HCT116 (cell line): ENCODE results near the gene MRPL42.

Experiments
- CEBPB ChIP-seq: IDR thresholded peaks from 2 replicates; pipeline ENCODE4 v1.6.1; 2012; ENCODE audit warnings: low read depth
- EZH2 ChIP-seq: fragments of 200-600 bp; sonication (generic); IDR thresholded peaks from 2 replicates; pipeline ENCODE4 v1.6.1; 2017; ENCODE audit warnings: antibody characterized with exemption, mixed run types
- POLR2A ChIP-seq: IDR thresholded peaks from 2 replicates; pipeline ENCODE4 v1.7.0; 2011; ENCODE audit warnings: borderline replicate concordance; ENCODE audit not compliant: insufficient read depth, insufficient read length; ENCODE audit errors: extremely low read depth
- REST ChIP-seq: IDR thresholded peaks from 2 replicates; pipeline ENCODE4 v1.6.1; 2012; ENCODE audit warnings: low read depth
- YY1 ChIP-seq: IDR thresholded peaks from 2 replicates; pipeline ENCODE4 v1.6.1; 2011; ENCODE audit warnings: low read length, low read depth, moderate library complexity, mild to moderate bottlenecking; ENCODE audit not compliant: insufficient replicate concordance; ENCODE audit errors: extremely low read depth
- ZFX ChIP-seq: fragments of 450-650 bp; IDR thresholded peaks from 2 replicates; pipeline ENCODE4 v1.6.1; 2017
- ZNF274 ChIP-seq: fragments of 200-500 bp; sonication (Bioruptor generic); IDR thresholded peaks from 2 replicates; pipeline ENCODE4 v1.6.1; 2014; ENCODE audit warnings: mild to moderate bottlenecking, low read depth, low read length, inconsistent platforms
- TF ChIP-seq, protein P1 (sequence below), 3 experiments: fragments of 200-600 bp in 1 of 3; sonication (generic) in 1 of 3; IDR thresholded peaks in 2 of 3; conservative IDR thresholded peaks in 1 of 3; 2 replicates each; pipeline ENCODE4 v1.5.1; 2012 to 2017; ENCODE audit warnings: low read depth in 2 of 3, low read length in 2 of 3, antibody characterized with exemption in 1 of 3, borderline replicate concordance in 1 of 3, control low read depth in 1 of 3, mild to moderate bottlenecking in 1 of 3, mixed read lengths in 1 of 3, mixed run types in 1 of 3, moderate library complexity in 1 of 3; ENCODE audit not compliant: insufficient read depth in 1 of 3
- TF ChIP-seq, protein P2 (sequence below): IDR thresholded peaks from 2 replicates; pipeline ENCODE4 v1.6.1; 2011; ENCODE audit warnings: mild to moderate bottlenecking, low read length, moderate library complexity; ENCODE audit not compliant: insufficient replicate concordance; ENCODE audit errors: extremely low read depth

GRCh38 chr12:93417967-93418480 is 49.3 kb upstream of the MRPL42 start:
- TF ChIP-seq ZFX (no peak), YY1 (no peak), ZNF274 (no peak), REST (no peak), CEBPB (no peak), POLR2A (no peak), EZH2 (no peak)
- TF ChIP-seq, protein P1, sequence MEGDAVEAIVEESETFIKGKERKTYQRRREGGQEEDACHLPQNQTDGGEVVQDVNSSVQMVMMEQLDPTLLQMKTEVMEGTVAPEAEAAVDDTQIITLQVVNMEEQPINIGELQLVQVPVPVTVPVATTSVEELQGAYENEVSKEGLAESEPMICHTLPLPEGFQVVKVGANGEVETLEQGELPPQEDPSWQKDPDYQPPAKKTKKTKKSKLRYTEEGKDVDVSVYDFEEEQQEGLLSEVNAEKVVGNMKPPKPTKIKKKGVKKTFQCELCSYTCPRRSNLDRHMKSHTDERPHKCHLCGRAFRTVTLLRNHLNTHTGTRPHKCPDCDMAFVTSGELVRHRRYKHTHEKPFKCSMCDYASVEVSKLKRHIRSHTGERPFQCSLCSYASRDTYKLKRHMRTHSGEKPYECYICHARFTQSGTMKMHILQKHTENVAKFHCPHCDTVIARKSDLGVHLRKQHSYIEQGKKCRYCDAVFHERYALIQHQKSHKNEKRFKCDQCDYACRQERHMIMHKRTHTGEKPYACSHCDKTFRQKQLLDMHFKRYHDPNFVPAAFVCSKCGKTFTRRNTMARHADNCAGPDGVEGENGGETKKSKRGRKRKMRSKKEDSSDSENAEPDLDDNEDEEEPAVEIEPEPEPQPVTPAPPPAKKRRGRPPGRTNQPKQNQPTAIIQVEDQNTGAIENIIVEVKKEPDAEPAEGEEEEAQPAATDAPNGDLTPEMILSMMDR (IDR thresholded peaks at IDR 0.05 in 2 of 3, conservative IDR thresholded peaks at IDR 0.05 in 1 of 3; ENCODE audit: borderline replicate concordance in 1 of 3, insufficient read depth in 1 of 3, low read depth in 2 of 3, low read length in 2 of 3) = no peak
- TF ChIP-seq, protein P2, sequence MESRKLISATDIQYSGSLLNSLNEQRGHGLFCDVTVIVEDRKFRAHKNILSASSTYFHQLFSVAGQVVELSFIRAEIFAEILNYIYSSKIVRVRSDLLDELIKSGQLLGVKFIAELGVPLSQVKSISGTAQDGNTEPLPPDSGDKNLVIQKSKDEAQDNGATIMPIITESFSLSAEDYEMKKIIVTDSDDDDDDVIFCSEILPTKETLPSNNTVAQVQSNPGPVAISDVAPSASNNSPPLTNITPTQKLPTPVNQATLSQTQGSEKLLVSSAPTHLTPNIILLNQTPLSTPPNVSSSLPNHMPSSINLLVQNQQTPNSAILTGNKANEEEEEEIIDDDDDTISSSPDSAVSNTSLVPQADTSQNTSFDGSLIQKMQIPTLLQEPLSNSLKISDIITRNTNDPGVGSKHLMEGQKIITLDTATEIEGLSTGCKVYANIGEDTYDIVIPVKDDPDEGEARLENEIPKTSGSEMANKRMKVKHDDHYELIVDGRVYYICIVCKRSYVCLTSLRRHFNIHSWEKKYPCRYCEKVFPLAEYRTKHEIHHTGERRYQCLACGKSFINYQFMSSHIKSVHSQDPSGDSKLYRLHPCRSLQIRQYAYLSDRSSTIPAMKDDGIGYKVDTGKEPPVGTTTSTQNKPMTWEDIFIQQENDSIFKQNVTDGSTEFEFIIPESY = no peak
